PC-3 (cell line): ENCODE data around the gene TRIM62. TPM values are rescaled to one million over a fixed set of nuclear protein-coding genes. Genes with fewer than 3 reads are reported as not detected.

Source experiments
- ATAC-seq: fragments of 200-7000 bp; cut with Tn5 transposase; 2 replicates; pipeline ENCODE4 v1.9.1; 2020; ENCODE audit warnings: mild to moderate bottlenecking, moderate library complexity
- BruUV-seq: library from RNA; stranded (reverse); fragments of 400-500 nt; replicated peaks from 2 replicates; lab custom pipeline; 2021; lab: Mats Ljungman, UMichigan
- CTCF ChIA-PET: fragments of 300-600 bp; sonication (Branson Sonifier 250); formaldehyde crosslinking; loops from one replicate; lab custom pipeline; 2022; ENCODE audit warnings: antibody characterized with exemption; lab: Charles Lee
- POLR2A ChIA-PET: fragments of 300-600 bp; sonication (Branson Sonifier 250); formaldehyde crosslinking; loops from one replicate; lab custom pipeline; 2022; ENCODE audit warnings: antibody characterized with exemption; ENCODE audit not compliant: unreplicated experiment; lab: Charles Lee
- DNase-seq: peaks from one replicate; pipeline ENCODE4 v3.0.0-alpha.2; 2015
- H2AFZ ChIP-seq: fragments of 300-600 bp; sonication (generic); 2 replicates; pipeline ENCODE4 v1.6.0; 2016; ENCODE audit warnings: antibody characterized with exemption, low read length
- H3F3A ChIP-seq: fragments of 300-600 bp; sonication (generic); one replicate; pipeline ENCODE4 v1.6.0; 2017; ENCODE audit warnings: antibody characterized with exemption, low read length, control low read depth, mild to moderate bottlenecking; ENCODE audit not compliant: unreplicated experiment
- H3K27ac ChIP-seq: fragments of 300-600 bp; sonication (generic); 2 replicates; pipeline ENCODE4 v1.5.1; 2016; ENCODE audit warnings: mild to moderate bottlenecking, low read length
- H3K27me3 ChIP-seq: fragments of 300-600 bp; sonication (generic); 2 replicates; pipeline ENCODE4 v1.6.1; 2016; ENCODE audit warnings: low read length, mixed read lengths
- H3K36me3 ChIP-seq: fragments of 300-600 bp; sonication (generic); 2 replicates; pipeline ENCODE4 v1.6.1; 2016; ENCODE audit warnings: low read depth, mixed run types, low read length, mixed read lengths
- H3K4me1 ChIP-seq: fragments of 300-600 bp; sonication (generic); 2 replicates; pipeline ENCODE4 v1.5.1; 2016; ENCODE audit warnings: low read length; ENCODE audit not compliant: insufficient read depth
- H3K4me2 ChIP-seq: fragments of 300-600 bp; sonication (generic); 2 replicates; pipeline ENCODE4 v1.6.0; 2016; ENCODE audit warnings: low read length
- H3K4me3 ChIP-seq: fragments of 300-600 bp; sonication (generic); 2 replicates; pipeline ENCODE4 v1.5.1; 2016; ENCODE audit warnings: mild to moderate bottlenecking, low read length, mixed read lengths
- H3K79me2 ChIP-seq: fragments of 300-600 bp; sonication (generic); 2 replicates; pipeline ENCODE4 v1.6.1; 2017; ENCODE audit warnings: low read length, mixed read lengths
- H3K9ac ChIP-seq: fragments of 300-600 bp; sonication (generic); 2 replicates; pipeline ENCODE4 v1.6.0; 2016; ENCODE audit warnings: mild to moderate bottlenecking, low read length
- H3K9me2 ChIP-seq: fragments of 300-600 bp; sonication (generic); replicated peaks from 2 replicates; pipeline ENCODE4 v1.6.1; 2016; ENCODE audit warnings: mixed run types, low read length, mixed read lengths
- H3K9me3 ChIP-seq: fragments of 300-600 bp; sonication (generic); 2 replicates; pipeline ENCODE4 v1.6.1; 2016; ENCODE audit warnings: low read length, mixed read lengths
- H4K20me1 ChIP-seq: fragments of 300-600 bp; sonication (generic); 2 replicates; pipeline ENCODE4 v1.6.1; 2016; ENCODE audit warnings: low read length, mixed read lengths
- CTCF ChIP-seq: fragments of 300-600 bp; sonication (generic); conservative IDR thresholded peaks from 2 replicates; pipeline ENCODE4 v1.5.1; 2017; ENCODE audit warnings: antibody characterized with exemption, low read depth, mild to moderate bottlenecking, low read length
- EZH2 ChIP-seq: fragments of 300-600 bp; sonication (generic); IDR thresholded peaks from one replicate; pipeline ENCODE4 v1.6.1; 2017; ENCODE audit warnings: antibody characterized with exemption, mild to moderate bottlenecking, low read length; ENCODE audit not compliant: unreplicated experiment
- EZH2phosphoT487 ChIP-seq: fragments of 300-600 bp; sonication (generic); IDR thresholded peaks from 2 replicates; pipeline ENCODE4 v1.6.1; 2018; ENCODE audit warnings: mild to moderate bottlenecking, antibody characterized with exemption, low read length, borderline replicate concordance
- intact Hi-C: fragments of 100-400 bp; cut with micrococcal nuclease; formaldehyde crosslinking; loops from 2 replicates; pipeline ENCODE4 v1.9.0; 2023
- total RNA-seq: library from RNA; depleted of rRNA; stranded (reverse); fragments of >200 nt; gene quantifications from 2 replicates; pipeline ENCODE4 v1.2.3, GENCODE V29; 2014

TRIM62 gene
- total RNA-seq, 1 experiment from 2014 or later: 3.9 TPM

- ChIA-PET CTCF (no interaction called here), POLR2A (no interaction called here)
- DNase-seq: no peak
- H4K20me1 ChIP-seq: no peaks in the 10 kb centered on the region
- no peak overlapping the region for H3K4me3 ChIP-seq
- H3K27ac ChIP-seq: no peak overlapping the region
- H3K27me3 ChIP-seq: no peaks in the 10 kb centered on the region
- H3K9me3 ChIP-seq: no peaks in the 10 kb centered on the region
- no peak for TF ChIP-seq CTCF
- TF ChIP-seq EZH2: no peak
- TF ChIP-seq EZH2phosphoT487: no peak
- no peaks in the 10 kb centered on the region for H3K79me2 ChIP-seq
- H2AFZ ChIP-seq: no peak overlapping the region
- no peaks in the 10 kb centered on the region for H3K9me2 ChIP-seq
- no peak overlapping the region for H3K4me2 ChIP-seq
- no peaks in the 10 kb centered on the region for H3F3A ChIP-seq
- H3K9ac ChIP-seq: no peak overlapping the region
- no TSS peak for BruUV-seq
- H3K36me3 ChIP-seq: no peaks in the 10 kb centered on the region
- no peaks in the 10 kb centered on the region for H3K4me1 ChIP-seq
- ATAC-seq: no peak
- intact Hi-C loops: no loop called here
These were observed 38.7 kb downstream of the TRIM62 start for GRCh38 chr1:33143176-33143575.

- ATAC-seq (no peak), DNase-seq (no peak)
- Histone ChIP-seq H3K27me3 (no peaks in the 10 kb centered on the region), H3K36me3 (no peaks in the 10 kb centered on the region), H4K20me1 (no peaks in the 10 kb centered on the region), H3F3A (no peaks in the 10 kb centered on the region), H3K4me2 (no peak overlapping the region), H3K4me3 (no peak overlapping the region), H3K79me2 (no peaks in the 10 kb centered on the region), H3K9me2 (no peaks in the 10 kb centered on the region), H3K27ac (no peak overlapping the region), H2AFZ (no peak overlapping the region), H3K4me1 (no peaks in the 10 kb centered on the region), H3K9ac (no peak overlapping the region), H3K9me3 (no peaks in the 10 kb centered on the region)
- BruUV-seq: no TSS peak
- POLR2A ChIA-PET: no interaction called here
- intact Hi-C loops: no loop called here
- no peak for TF ChIP-seq EZH2phosphoT487
- TF ChIP-seq CTCF: no peak
- no peak for TF ChIP-seq EZH2
- CTCF ChIA-PET: no interaction called here
These were observed 39.3 kb downstream of the TRIM62 start for GRCh38 chr1:33142483-33143064.

- intact Hi-C loops: no loop called here
These were observed 40.1 kb downstream of the TRIM62 start for GRCh38 chr1:33141781-33142180.

More at GRCh38 chr1:33141781-33142180, 40.1 kb downstream of the TRIM62 start:
- H3K4me1 ChIP-seq: no peaks in the 10 kb centered on the region
- no peaks in the 10 kb centered on the region for H3K9me3 ChIP-seq
- H3K4me3 ChIP-seq: no peak overlapping the region
- no peak overlapping the region for H2AFZ ChIP-seq
- no peak overlapping the region for H3K4me2 ChIP-seq
- TF ChIP-seq EZH2phosphoT487 (no peak), EZH2 (no peak), CTCF (no peak)
- DNase-seq (no peak), ATAC-seq (no peak)
- no TSS peak for BruUV-seq
- H3K27ac ChIP-seq: no peak overlapping the region
- H3K9ac ChIP-seq: no peak overlapping the region
- CTCF ChIA-PET: no interaction called here
- H3K36me3 ChIP-seq: no peaks in the 10 kb centered on the region
- no peaks in the 10 kb centered on the region for H4K20me1 ChIP-seq
- no peaks in the 10 kb centered on the region for H3K27me3 ChIP-seq
- H3F3A ChIP-seq: no peaks in the 10 kb centered on the region
- H3K79me2 ChIP-seq: no peaks in the 10 kb centered on the region
- H3K9me2 ChIP-seq: no peaks in the 10 kb centered on the region
- POLR2A ChIA-PET: no interaction called here
